Endothelial cell of umbilical vein (primary cell): ENCODE measurements around the gene IGF2BP2. TPM values are rescaled to one million over a fixed set of nuclear protein-coding genes. Genes with fewer than 3 reads are reported as not detected.

ENCODE experiments used
- BruUV-seq: library from RNA; stranded (reverse); fragments of 400-500 nt; replicated peaks from 2 replicates; lab custom pipeline; 2021; lab: Mats Ljungman, UMichigan
- CTCF ChIA-PET: fragments of 300-600, 350-600 bp; sonication (Branson Sonifier 250); formaldehyde crosslinking; loops from one replicate; lab custom pipeline; 2021; ENCODE audit warnings: antibody characterized with exemption, inconsistent platforms; lab: Charles Lee
- POLR2A ChIA-PET: fragments of 300-600, 350-600 bp; sonication (Branson Sonifier 250); formaldehyde crosslinking; loops from one replicate; lab custom pipeline; 2021; ENCODE audit warnings: antibody characterized with exemption, inconsistent platforms; lab: Charles Lee
- DNase-seq: peaks from one replicate; pipeline ENCODE4 v3.0.0-alpha.2; 2011; ENCODE audit warnings: low read depth, low spot score
- FAIRE-seq: peaks from 2 replicates; lab custom pipeline; 2011; peaks lifted over from hg19 to GRCh38; lab: Jason Lieb, UNC
- H2AFZ ChIP-seq: 2 replicates; pipeline ENCODE4 v1.6.0; 2012; ENCODE audit warnings: low read depth, low read length, control low read depth, inconsistent platforms
- H3K27ac ChIP-seq: 2 replicates; pipeline ENCODE4 v1.5.1; 2011; ENCODE audit warnings: low read depth, mild to moderate bottlenecking, control low read depth, low read length, moderate library complexity; ENCODE audit not compliant: insufficient read depth
- H3K27me3 ChIP-seq, 2 experiments: 2 replicates each; pipeline versions ENCODE4 v1.6.0 to v1.6.1; 2011; ENCODE audit warnings: low read length in 2 of 2, mixed read lengths in 1 of 2; ENCODE audit not compliant: control insufficient read depth in 2 of 2, insufficient read depth in 2 of 2
- H3K36me3 ChIP-seq, 2 experiments: 2 replicates in 1 of 2; 3 replicates in 1 of 2; pipeline ENCODE4 v1.5.1; 2011; ENCODE audit warnings: low read length in 2 of 2, mild to moderate bottlenecking in 1 of 2, moderate library complexity in 1 of 2; ENCODE audit not compliant: control insufficient read depth in 2 of 2, insufficient read depth in 2 of 2; ENCODE audit errors: extremely low read depth in 1 of 2
- H3K4me1 ChIP-seq: 3 replicates; pipeline ENCODE4 v1.5.1; 2011; ENCODE audit warnings: mild to moderate bottlenecking, low read length; ENCODE audit not compliant: control insufficient read depth, insufficient read depth; ENCODE audit errors: extremely low read depth
- H3K4me2 ChIP-seq: 2 replicates; pipeline ENCODE4 v1.6.1; 2011; ENCODE audit warnings: low read length, control low read depth, mixed read lengths; ENCODE audit not compliant: insufficient read depth
- H3K4me3 ChIP-seq, 3 experiments: fragments of 200-600 bp in 1 of 3; sonication (generic), shearing (Covaris generic) in 1 of 3; replicated peaks in 1 of 3; 2 replicates each; pipeline ENCODE4 v1.5.1; 2011 to 2016; ENCODE audit warnings: control low read depth in 3 of 3, low read length in 3 of 3, mild to moderate bottlenecking in 2 of 3, inconsistent platforms in 1 of 3, low read depth in 1 of 3, moderate library complexity in 1 of 3; ENCODE audit not compliant: insufficient read depth in 1 of 3
- H3K79me2 ChIP-seq: 2 replicates; pipeline ENCODE4 v1.6.0; 2012; ENCODE audit warnings: low read length, inconsistent platforms; ENCODE audit not compliant: control insufficient read depth, insufficient read depth
- H3K9ac ChIP-seq: replicated peaks from 2 replicates; pipeline ENCODE3; 2011; ENCODE audit warnings: low read length, control low read depth; ENCODE audit not compliant: insufficient read depth; ENCODE audit errors: extremely low read depth
- H3K9me1 ChIP-seq: replicated peaks from 3 replicates; pipeline ENCODE4 v1.6.0; 2011; ENCODE audit warnings: mild to moderate bottlenecking, low read length; ENCODE audit not compliant: control insufficient read depth, insufficient read depth; ENCODE audit errors: extremely low read depth
- H3K9me3 ChIP-seq: replicated peaks from 2 replicates; pipeline ENCODE4 v1.5.1; 2012; ENCODE audit warnings: low read length, inconsistent platforms; ENCODE audit not compliant: control insufficient read depth, insufficient read depth
- H4K20me1 ChIP-seq: replicated peaks from 2 replicates; pipeline ENCODE3; 2011; ENCODE audit warnings: mild to moderate bottlenecking, low read length; ENCODE audit not compliant: control insufficient read depth, insufficient read depth; ENCODE audit errors: extremely low read depth
- CTCF ChIP-seq, 2 donors: IDR thresholded peaks; 1 replicate in 1 of 2; 2 replicates in 1 of 2; pipeline ENCODE4 v1.5.1; 2011; ENCODE audit warnings: low read length in 2 of 2, mild to moderate bottlenecking in 2 of 2, moderate library complexity in 2 of 2, control low read depth in 1 of 2, inconsistent platforms in 1 of 2, low read depth in 1 of 2; ENCODE audit not compliant: insufficient read depth in 1 of 2; ENCODE audit errors: extremely low read depth in 1 of 2
- EZH2 ChIP-seq: IDR thresholded peaks from 2 replicates; pipeline ENCODE4 v1.6.1; 2012; ENCODE audit warnings: borderline replicate concordance, low read depth, mild to moderate bottlenecking, moderate library complexity, low read length, inconsistent platforms; ENCODE audit not compliant: severe bottlenecking
- FOS ChIP-seq: IDR thresholded peaks from 2 replicates; pipeline ENCODE4 v1.6.1; 2011; ENCODE audit warnings: mild to moderate bottlenecking, low read length, moderate library complexity, borderline replicate concordance; ENCODE audit not compliant: insufficient read depth
- GATA2 ChIP-seq: IDR thresholded peaks from 2 replicates; pipeline ENCODE4 v1.7.0; 2011; ENCODE audit warnings: low read depth, mild to moderate bottlenecking, moderate library complexity, mixed read lengths, low read length; ENCODE audit not compliant: insufficient read length, insufficient read depth
- JUN ChIP-seq: IDR thresholded peaks from 2 replicates; pipeline ENCODE4 v1.6.1; 2011; ENCODE audit warnings: borderline replicate concordance, low read depth; ENCODE audit not compliant: insufficient read length, insufficient read depth
- MAX ChIP-seq: IDR thresholded peaks from 2 replicates; pipeline ENCODE4 v1.6.1; 2011; ENCODE audit not compliant: insufficient read depth, insufficient read length
- MYC ChIP-seq: IDR thresholded peaks from one replicate; pipeline ENCODE4 v1.6.1; 2011; ENCODE audit warnings: mild to moderate bottlenecking, low read depth, low read length
- POLR2A ChIP-seq: IDR thresholded peaks from 2 replicates; pipeline ENCODE4 v1.6.1; 2012; ENCODE audit warnings: low read depth, mild to moderate bottlenecking, control low read depth, low read length
- POLR2AphosphoS5 ChIP-seq: IDR thresholded peaks from 2 replicates; pipeline ENCODE4 v1.6.1; 2012; ENCODE audit warnings: low read depth, mild to moderate bottlenecking, control low read depth, low read length, moderate library complexity; ENCODE audit not compliant: insufficient read depth
- dilution Hi-C: fragments of 300-500 bp; cut with MboI; formaldehyde crosslinking; loops from one replicate; pipeline ENCODE4 v1.15.0; 2019; ENCODE audit warnings: low sequenced_read_pairs; ENCODE audit not compliant: extremely low pct_ligation_motif_present
- intact Hi-C: fragments of 100-400 bp; cut with micrococcal nuclease; formaldehyde crosslinking; loops from one replicate; pipeline ENCODE4 v1.10.0; 2022
- polyA plus RNA-seq, 4 experiments: library from polyadenylated mRNA; depleted of rRNA in 3 of 4; stranded (reverse) in 3 of 4; unstranded in 1 of 4; fragments of >200 nt; gene quantifications; 2 replicates each; pipeline versions ENCODE4 v1.2.1 to v1.2.3, GENCODE V29; 2011 to 2012; ENCODE audit warnings: missing spikeins in 1 of 4
- total RNA-seq: library from RNA; stranded (reverse); gene quantifications from 2 replicates; pipeline ENCODE4 v1.2.3, GENCODE V29; 2021

Gene IGF2BP2
- total and polyA plus RNA-seq, 2 donors (not counting 3 experiments of a cell fraction or from before 2014, with no cell fraction given): 10.7 to 130 TPM

DNA sequence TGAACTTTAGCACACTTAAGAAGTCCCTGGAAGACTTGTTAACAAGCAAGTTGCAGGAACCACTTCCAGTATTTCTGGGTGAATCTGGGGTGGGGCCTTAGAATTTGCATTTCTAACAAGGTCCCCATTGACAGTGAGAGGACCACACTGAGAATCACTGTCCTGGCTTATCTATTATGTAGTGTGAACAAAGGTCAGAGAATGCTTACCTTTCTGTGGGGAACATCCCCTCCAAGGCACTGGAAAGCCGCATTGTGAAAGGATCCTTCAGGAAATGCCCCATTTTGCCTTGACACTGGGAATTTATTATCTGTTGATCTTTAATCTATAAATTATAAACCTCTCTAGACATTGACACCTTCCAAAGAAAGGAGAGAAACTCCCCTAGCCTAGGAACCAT, 74.8 kb downstream of the IGF2BP2 start:
- CTCF ChIA-PET: interaction anchor here (0.8 to 2.4 kb wide), 10 partner anchors 9 to 90 kb away, joined by 3 to 9 read pairs (median 4); no protein-coding TSS in a partner anchor
- Histone ChIP-seq H4K20me1 (no peaks in the 10 kb centered on the region), H3K27ac (no peak overlapping the region), H3K4me2 (no peak overlapping the region), H3K9me3 (no peaks in the 10 kb centered on the region), H3K79me2 (peaks cover 87% of the 10 kb centered on the region), H3K9ac (no peak overlapping the region), H3K36me3 (peaks cover 0 to 1% of the 10 kb centered on the region in 2 experiments), H2AFZ (no peak overlapping the region), H3K9me1 (no peaks in the 10 kb centered on the region), H3K4me1 (peaks cover 22% of the 10 kb centered on the region), H3K27me3 (no peaks in the 10 kb centered on the region), H3K4me3 (no peak overlapping the region)
- no TSS peak for BruUV-seq
- dilution Hi-C loops (no loop called here), intact Hi-C loops (no loop called here)
- POLR2A ChIA-PET: no interaction called here
- DNase-seq (no peak), FAIRE-seq (no peak)
- TF ChIP-seq POLR2AphosphoS5 (no peak), EZH2 (no peak), JUN (no peak), MAX (no peak), CTCF (IDR thresholded peaks at IDR 0.05; ENCODE audit: extremely low read depth in 1 of 2, insufficient read depth in 1 of 2, low read depth in 1 of 2, low read length in 2 of 2) (no peak), GATA2 (no peak), POLR2A (no peak), FOS (no peak), MYC (no peak)
